Caco-2 (cell line): ENCODE measurements around the gene GRHPR. TPM values are rescaled to one million over a fixed set of nuclear protein-coding genes. Genes with fewer than 3 reads are reported as not detected.

Experiments
- BruUV-seq: library from RNA; stranded (reverse); fragments of 400-500 nt; replicated peaks from 2 replicates; lab custom pipeline; 2021; lab: Mats Ljungman, UMichigan
- CTCF ChIA-PET: fragments of 300-600 bp; sonication (Branson Sonifier 250); formaldehyde crosslinking; loops from one replicate; lab custom pipeline; 2022; ENCODE audit warnings: antibody characterized with exemption; lab: Charles Lee
- POLR2A ChIA-PET: fragments of 300-600 bp; sonication (Branson Sonifier 250); formaldehyde crosslinking; loops from one replicate; lab custom pipeline; 2022; ENCODE audit warnings: antibody characterized with exemption; lab: Charles Lee
- DNase-seq, 2 experiments: peaks; one replicate each; pipeline versions ENCODE4 v3.0.0 to v3.0.0-alpha.2; 2020 to 2022
- H3K27me3 ChIP-seq: replicated peaks from 2 replicates; pipeline ENCODE4 v1.6.0; 2011; ENCODE audit warnings: low read length; ENCODE audit not compliant: control insufficient read depth, insufficient read depth
- H3K36me3 ChIP-seq: 2 replicates; pipeline ENCODE4 v1.5.1; 2011; ENCODE audit warnings: low read length; ENCODE audit not compliant: control insufficient read depth, insufficient read depth
- H3K4me1 ChIP-seq: fragments of 250-450 bp; sonication (Bioruptor Pico); 2 replicates; pipeline ENCODE4 v1.5.1; 2020; ENCODE audit warnings: mild to moderate bottlenecking
- H3K4me3 ChIP-seq: 2 replicates; pipeline ENCODE4 v1.5.1; 2011; ENCODE audit warnings: low read depth, mild to moderate bottlenecking, control low read depth, low read length
- H3K9me3 ChIP-seq: fragments of 250-450 bp; sonication (Bioruptor Pico); 2 replicates; pipeline ENCODE4 v1.5.1; 2020; ENCODE audit warnings: mild to moderate bottlenecking, moderate library complexity
- H3K27ac Mint-ChIP-seq: one replicate; pipeline ENCODE4 v1.8.0; 2022; ENCODE audit warnings: mixed read lengths; ENCODE audit not compliant: unreplicated experiment
- H3K27me3 Mint-ChIP-seq: one replicate; pipeline ENCODE4 v1.8.0; 2022; ENCODE audit warnings: mixed read lengths; ENCODE audit not compliant: insufficient read depth, unreplicated experiment
- H3K36me3 Mint-ChIP-seq: one replicate; pipeline ENCODE4 v1.8.0; 2022; ENCODE audit warnings: mild to moderate bottlenecking, mixed read lengths; ENCODE audit not compliant: insufficient read depth, unreplicated experiment
- H3K4me1 Mint-ChIP-seq: one replicate; pipeline ENCODE4 v1.8.0; 2022; ENCODE audit warnings: low read depth, mixed read lengths; ENCODE audit not compliant: unreplicated experiment
- H3K4me3 Mint-ChIP-seq: one replicate; pipeline ENCODE4 v1.8.0; 2022; ENCODE audit warnings: mild to moderate bottlenecking, moderate library complexity, mixed read lengths; ENCODE audit not compliant: unreplicated experiment
- H3K9me3 Mint-ChIP-seq: one replicate; pipeline ENCODE4 v1.8.0; 2022; ENCODE audit warnings: mixed read lengths; ENCODE audit not compliant: unreplicated experiment
- intact Hi-C: fragments of 100-400 bp; cut with micrococcal nuclease; formaldehyde crosslinking; loops from one replicate; pipeline ENCODE4 v1.10.0; 2022; ENCODE audit not compliant: unreplicated experiment
- total RNA-seq: library from RNA; stranded (reverse); gene quantifications from 2 replicates; pipeline ENCODE4 v1.2.3, GENCODE V29; 2022
- TF ChIP-seq, protein P1 (sequence below), 2 experiments: fragments of 200-600 bp in 1 of 2; IDR thresholded peaks; 1 replicate in 1 of 2; 2 replicates in 1 of 2; pipeline versions ENCODE4 v1.5.1 to v1.8.0; 2011 to 2022; ENCODE audit warnings: antibody characterized with exemption in 1 of 2, control low read depth in 1 of 2, inconsistent platforms in 1 of 2, low read depth in 1 of 2, low read length in 1 of 2, mild to moderate bottlenecking in 1 of 2, moderate library complexity in 1 of 2; ENCODE audit not compliant: insufficient read depth in 1 of 2, severe bottlenecking in 1 of 2, unreplicated experiment in 1 of 2

The GRHPR gene
- total RNA-seq, 1 experiment from 2014 or later = 82.5 TPM

GRCh38 chr9:37441776-37442370, 19.4 kb downstream of the GRHPR start:
- Mint-ChIP-seq H3K4me3 (no peak overlapping the region), H3K4me1 (peaks cover 10% of the 10 kb centered on the region), H3K9me3 (no peaks in the 10 kb centered on the region), H3K27me3 (no peaks in the 10 kb centered on the region), H3K27ac (peak overlapping the region; percentile 43), H3K36me3 (peaks cover 61% of the 10 kb centered on the region)
- peaks cover 6% of the 10 kb centered on the region for H3K36me3 ChIP-seq
- intact Hi-C loops = no loop called here
- H3K4me3 ChIP-seq = no peak overlapping the region
- DNase-seq = no peak
- TF ChIP-seq, protein P1, sequence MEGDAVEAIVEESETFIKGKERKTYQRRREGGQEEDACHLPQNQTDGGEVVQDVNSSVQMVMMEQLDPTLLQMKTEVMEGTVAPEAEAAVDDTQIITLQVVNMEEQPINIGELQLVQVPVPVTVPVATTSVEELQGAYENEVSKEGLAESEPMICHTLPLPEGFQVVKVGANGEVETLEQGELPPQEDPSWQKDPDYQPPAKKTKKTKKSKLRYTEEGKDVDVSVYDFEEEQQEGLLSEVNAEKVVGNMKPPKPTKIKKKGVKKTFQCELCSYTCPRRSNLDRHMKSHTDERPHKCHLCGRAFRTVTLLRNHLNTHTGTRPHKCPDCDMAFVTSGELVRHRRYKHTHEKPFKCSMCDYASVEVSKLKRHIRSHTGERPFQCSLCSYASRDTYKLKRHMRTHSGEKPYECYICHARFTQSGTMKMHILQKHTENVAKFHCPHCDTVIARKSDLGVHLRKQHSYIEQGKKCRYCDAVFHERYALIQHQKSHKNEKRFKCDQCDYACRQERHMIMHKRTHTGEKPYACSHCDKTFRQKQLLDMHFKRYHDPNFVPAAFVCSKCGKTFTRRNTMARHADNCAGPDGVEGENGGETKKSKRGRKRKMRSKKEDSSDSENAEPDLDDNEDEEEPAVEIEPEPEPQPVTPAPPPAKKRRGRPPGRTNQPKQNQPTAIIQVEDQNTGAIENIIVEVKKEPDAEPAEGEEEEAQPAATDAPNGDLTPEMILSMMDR (IDR thresholded peaks at IDR 0.05; ENCODE audit: insufficient read depth in 1 of 2, low read depth in 1 of 2, low read length in 1 of 2, severe bottlenecking in 1 of 2, unreplicated experiment in 1 of 2) = no peak
- no peaks in the 10 kb centered on the region for H3K9me3 ChIP-seq
- ChIA-PET CTCF (no interaction called here), POLR2A (no interaction called here)
- no peaks in the 10 kb centered on the region for H3K27me3 ChIP-seq
- H3K4me1 ChIP-seq = peaks cover 13% of the 10 kb centered on the region
- BruUV-seq = no TSS peak

GRCh38 chr9:37442556-37442955, 20.1 kb downstream of the GRHPR start:
- ChIA-PET CTCF (no interaction called here), POLR2A (no interaction called here)
- Histone ChIP-seq H3K9me3 (no peaks in the 10 kb centered on the region), H3K4me3 (no peak overlapping the region), H3K36me3 (peaks cover 6% of the 10 kb centered on the region), H3K27me3 (no peaks in the 10 kb centered on the region), H3K4me1 (peaks cover 13% of the 10 kb centered on the region)
- intact Hi-C loops = no loop called here
- Mint-ChIP-seq H3K9me3 (no peaks in the 10 kb centered on the region), H3K36me3 (peaks cover 57% of the 10 kb centered on the region), H3K4me3 (no peak overlapping the region), H3K27me3 (no peaks in the 10 kb centered on the region), H3K4me1 (peaks cover 10% of the 10 kb centered on the region), H3K27ac (no peak overlapping the region)
- BruUV-seq = no TSS peak
- TF ChIP-seq, protein P1 (IDR thresholded peaks at IDR 0.05; ENCODE audit: insufficient read depth in 1 of 2, low read depth in 1 of 2, low read length in 1 of 2, severe bottlenecking in 1 of 2, unreplicated experiment in 1 of 2) = no peak
- DNase-seq = no peak

GRCh38 chr9:37443566-37443965, 21.1 kb downstream of the GRHPR start:
- H3K4me3 ChIP-seq = no peak overlapping the region
- peaks cover 13% of the 10 kb centered on the region for H3K4me1 ChIP-seq
- Mint-ChIP-seq H3K36me3 (peaks cover 47% of the 10 kb centered on the region), H3K27me3 (no peaks in the 10 kb centered on the region), H3K4me3 (no peak overlapping the region), H3K9me3 (no peaks in the 10 kb centered on the region), H3K4me1 (peaks cover 10% of the 10 kb centered on the region), H3K27ac (no peak overlapping the region)
- intact Hi-C loops = no loop called here
- ChIA-PET POLR2A (no interaction called here), CTCF (no interaction called here)
- DNase-seq = no peak
- H3K36me3 ChIP-seq = peaks cover 4% of the 10 kb centered on the region
- no TSS peak for BruUV-seq
- H3K27me3 ChIP-seq = no peaks in the 10 kb centered on the region
- TF ChIP-seq, protein P1 (IDR thresholded peaks at IDR 0.05; ENCODE audit: insufficient read depth in 1 of 2, low read depth in 1 of 2, low read length in 1 of 2, severe bottlenecking in 1 of 2, unreplicated experiment in 1 of 2) = no peak
- H3K9me3 ChIP-seq = no peaks in the 10 kb centered on the region
